Tracheal epithelial cell (primary cell): Measurements from ENCODE around the gene SPDYE16. TPM values are rescaled to one million over a fixed set of nuclear protein-coding genes. Genes with fewer than 3 reads are reported as not detected.

ENCODE experiments used
- total RNA-seq: library from RNA; depleted of rRNA; stranded (reverse); fragments of >200 nt; gene quantifications from 2 replicates; pipeline ENCODE4 v1.2.1, GENCODE V29; 2014

Gene SPDYE16
- total RNA-seq = not detected in 2 replicates

DNA sequence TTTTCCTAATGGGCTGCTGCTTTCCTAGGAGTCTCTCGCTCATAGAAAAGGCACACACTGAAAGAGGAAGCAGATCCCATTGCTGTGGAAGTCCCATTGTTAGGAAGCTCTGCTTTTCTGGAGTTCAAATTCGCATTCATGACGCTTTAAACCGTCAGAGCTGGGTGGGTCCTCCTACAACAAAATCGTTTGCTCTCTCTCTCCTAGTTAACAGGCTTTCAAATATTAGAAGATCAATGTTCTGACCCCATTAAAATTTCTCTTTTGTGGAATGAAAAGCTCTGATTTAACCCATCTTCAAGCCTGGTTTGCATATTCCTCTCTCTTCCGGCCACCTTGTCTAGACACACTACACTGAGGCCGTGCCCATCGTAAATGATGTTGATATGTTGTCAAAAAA is at the start of gene SPDYE16:
TSS of gene SPDYE16 (minus strand) at position 101 of the 400 bp plus-strand sequence. CDS start 1,838 bp downstream, outside the sequence.

DNA sequence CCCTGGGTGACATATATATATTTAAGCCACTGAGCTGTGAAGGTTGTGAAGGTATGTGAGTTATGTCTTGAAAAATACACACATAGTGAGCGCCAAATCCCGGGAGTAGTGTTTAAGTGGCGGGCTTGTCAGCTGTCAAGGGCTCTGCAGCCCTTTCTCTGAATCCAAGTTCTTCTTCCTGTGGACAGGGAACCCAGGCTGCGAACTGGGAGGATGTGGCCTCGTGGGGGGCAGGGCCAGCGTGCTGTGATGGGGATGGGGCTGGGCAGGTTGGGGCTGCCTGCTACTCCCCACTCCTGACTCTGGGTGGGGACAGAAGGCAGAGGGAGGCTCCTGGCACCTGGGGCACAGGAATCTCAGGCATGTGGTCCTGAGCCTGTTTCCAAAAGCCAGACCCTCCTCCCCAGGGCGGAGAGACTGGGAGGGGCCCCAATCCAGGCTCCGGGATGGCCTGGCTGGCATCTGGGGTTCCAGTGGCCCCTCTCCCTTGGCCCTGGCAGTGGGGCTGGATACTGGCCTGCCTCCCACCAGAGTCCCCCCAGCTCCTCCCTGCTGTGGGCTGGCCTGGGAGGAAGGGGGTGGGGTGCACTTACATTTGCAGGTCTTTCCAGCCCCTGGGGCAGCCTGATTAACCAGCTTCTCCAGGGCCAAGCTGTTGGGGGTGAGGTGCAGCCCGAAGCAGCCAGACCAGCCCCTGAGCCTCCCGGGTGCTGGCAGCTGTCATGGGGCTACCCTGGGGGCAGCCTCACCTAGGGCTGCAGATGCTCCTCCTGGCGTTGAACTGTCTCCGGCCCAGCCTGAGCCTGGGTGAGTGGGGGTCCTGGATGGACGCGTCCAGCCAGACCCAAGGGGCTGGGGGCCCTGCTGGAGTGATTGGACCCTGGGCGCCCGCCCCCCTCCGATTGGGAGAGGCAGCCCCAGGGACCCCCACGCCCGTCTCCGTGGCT is 32.9 kb downstream of the SPDYE16 start, which contains the start of gene UPK3B:
TSS of gene UPK3B (plus strand) at position 622 of the 947 bp plus-strand sequence. CDS start at position 723, 101 bp downstream.

Other genes with a start within 250 kb of the SPDYE16 start
- gene HSPB1, start 240.6 kb downstream of the SPDYE16 start, total RNA-seq = 127 and 153 TPM in 2 replicates
- gene YWHAG, start 184.3 kb downstream of the SPDYE16 start, total RNA-seq = 96.1 and 114 TPM in 2 replicates
- gene SSC4D, start 133.6 kb downstream of the SPDYE16 start, total RNA-seq = 0.64 and 5.3 TPM in 2 replicates
- gene ZP3, start 118.3 kb downstream of the SPDYE16 start, total RNA-seq = 41.7 and 43.9 TPM in 2 replicates
- gene DTX2, start 81.6 kb downstream of the SPDYE16 start, total RNA-seq = 16.0 and 32.8 TPM in 2 replicates
- 0.72 and 1.7 TPM in 2 replicates for gene UPK3B, start 32.7 kb downstream of the SPDYE16 start, total RNA-seq
- 3.1 and 3.6 TPM in 2 replicates for gene POMZP3, start 84.0 kb upstream of the SPDYE16 start, total RNA-seq